HG03442 (cell line): ENCODE measurements around the gene CNN3.
A peak's percentile ranks its signal among the peaks of the same experiment; 100 is the strongest.

Experiments used
- ATAC-seq: cut with Tn5 transposase; IDR thresholded peaks from one replicate; pipeline ENCODE4 v1.9.1; 2021; ENCODE audit warnings: mild to moderate bottlenecking, moderate library complexity; ENCODE audit not compliant: unreplicated experiment

The CNN3 gene

GRCh38 chr1:94926915-94927404 lies at the start of gene CNN3:
CNN3 (minus strand) TSS chr1:94927110; CDS start chr1:94926894, 216 bp downstream.
- ATAC-seq = peak; percentile 88

GRCh38 chr1:94974824-94975223 lies 47.9 kb upstream of the CNN3 start:
- no peak for ATAC-seq

GRCh38 chr1:94974241-94974640 lies 47.3 kb upstream of the CNN3 start:
- ATAC-seq = no peak

GRCh38 chr1:94973309-94973922 lies 46.5 kb upstream of the CNN3 start:
- ATAC-seq = no peak

GRCh38 chr1:94971491-94971924 lies 44.6 kb upstream of the CNN3 start:
- ATAC-seq = no peak

GRCh38 chr1:94970783-94971182 lies 43.9 kb upstream of the CNN3 start:
- ATAC-seq = no peak

GRCh38 chr1:94969137-94969536 lies 42.2 kb upstream of the CNN3 start:
- no peak for ATAC-seq

- ATAC-seq = no peak
Observed at GRCh38 chr1:94966033-94966432, 39.1 kb upstream of the CNN3 start.

GRCh38 chr1:94963864-94964263 lies 37.0 kb upstream of the CNN3 start:
- ATAC-seq = no peak

GRCh38 chr1:94962409-94963265 lies 35.7 kb upstream of the CNN3 start:
- peak; percentile 94 for ATAC-seq

- ATAC-seq = no peak
Observed at GRCh38 chr1:94961988-94962387, 35.1 kb upstream of the CNN3 start.

- no peak for ATAC-seq
Observed at GRCh38 chr1:94961582-94961981, 34.7 kb upstream of the CNN3 start.

- ATAC-seq = no peak
Observed at GRCh38 chr1:94958081-94958480, 31.2 kb upstream of the CNN3 start.

- no peak for ATAC-seq
Observed at GRCh38 chr1:94955767-94956632, 29.1 kb upstream of the CNN3 start.

GRCh38 chr1:94954263-94955220 lies 27.6 kb upstream of the CNN3 start:
- no peak for ATAC-seq

GRCh38 chr1:94953746-94954145 lies 26.8 kb upstream of the CNN3 start:
- ATAC-seq = no peak

GRCh38 chr1:94953107-94953506 lies 26.2 kb upstream of the CNN3 start:
- ATAC-seq = no peak

GRCh38 chr1:94952539-94952938 lies 25.6 kb upstream of the CNN3 start:
- no peak for ATAC-seq

GRCh38 chr1:94951509-94952208 lies 24.7 kb upstream of the CNN3 start:
- ATAC-seq = no peak
